Measurements from ENCODE around the gene CHP1. TPM values are rescaled to one million over a fixed set of nuclear protein-coding genes. Genes with fewer than 3 reads are reported as not detected.
"Not testable (repeated sequence)": the region's sequence is repeated elsewhere in the genome, so short reads cannot be mapped to it uniquely, and the experiment has no call there.

The CHP1 gene
- total RNA-seq, 2 donors from 2014 or later: 45.0 to 46.7 TPM

DNA sequence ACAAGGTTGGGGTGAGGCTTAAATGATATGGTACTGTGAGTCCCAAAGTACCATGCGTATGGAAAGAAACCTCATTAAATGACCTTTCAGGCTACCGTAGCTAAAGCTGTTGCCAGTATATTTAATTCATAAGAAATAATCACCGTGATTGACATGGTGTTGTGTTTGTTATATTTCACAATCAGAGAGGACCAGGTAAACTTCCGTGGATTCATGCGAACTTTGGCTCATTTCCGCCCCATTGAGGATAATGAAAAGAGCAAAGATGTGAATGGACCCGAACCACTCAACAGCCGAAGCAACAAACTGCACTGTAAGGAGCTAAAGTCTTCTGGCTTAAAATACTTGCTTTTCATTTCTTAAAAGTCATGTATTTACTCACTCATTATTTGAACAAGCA lies 31.5 kb downstream of the CHP1 start:
- DNase-seq (no peak), ATAC-seq (replicated peaks in 1 of 2) (no peak)
- H3K4me1 Mint-ChIP-seq (ENCODE audit: low read depth): no peaks in the 10 kb centered on the region
- H3K36me3 Mint-ChIP-seq (ENCODE audit: insufficient read depth in 2 of 2): peaks cover 0 to 2% of the 10 kb centered on the region in 2 donors
- H3K9me3 Mint-ChIP-seq: no peaks in the 10 kb centered on the region
- H3K27me3 Mint-ChIP-seq (ENCODE audit: low read depth): no peaks in the 10 kb centered on the region
- no peak overlapping the region for H3K27ac Mint-ChIP-seq
- H3K4me3 Mint-ChIP-seq: no peak overlapping the region

GRCh38 chr15:41263891-41264351 lies 32.9 kb downstream of the CHP1 start:
- no peak for ATAC-seq (replicated peaks in 1 of 2)
- Mint-ChIP-seq H3K36me3 (ENCODE audit: insufficient read depth in 2 of 2) (peaks cover 0 to 2% of the 10 kb centered on the region in 2 donors), H3K27me3 (ENCODE audit: low read depth) (no peaks in the 10 kb centered on the region), H3K4me3 (no peak overlapping the region), H3K27ac (no peak overlapping the region), H3K9me3 (no peaks in the 10 kb centered on the region), H3K4me1 (ENCODE audit: low read depth) (no peaks in the 10 kb centered on the region)
- DNase-seq: no peak

GRCh38 chr15:41269887-41270286 lies 38.8 kb downstream of the CHP1 start:
- Mint-ChIP-seq H3K27ac (no peak overlapping the region), H3K27me3 (ENCODE audit: low read depth) (no peaks in the 10 kb centered on the region), H3K4me3 (no peak overlapping the region), H3K36me3 (ENCODE audit: insufficient read depth in 2 of 2) (peaks cover 2% of the 10 kb centered on the region in 2 donors), H3K9me3 (no peaks in the 10 kb centered on the region), H3K4me1 (ENCODE audit: low read depth) (no peaks in the 10 kb centered on the region)
- DNase-seq (no peak), ATAC-seq (replicated peaks in 1 of 2) (no peak)

DNA sequence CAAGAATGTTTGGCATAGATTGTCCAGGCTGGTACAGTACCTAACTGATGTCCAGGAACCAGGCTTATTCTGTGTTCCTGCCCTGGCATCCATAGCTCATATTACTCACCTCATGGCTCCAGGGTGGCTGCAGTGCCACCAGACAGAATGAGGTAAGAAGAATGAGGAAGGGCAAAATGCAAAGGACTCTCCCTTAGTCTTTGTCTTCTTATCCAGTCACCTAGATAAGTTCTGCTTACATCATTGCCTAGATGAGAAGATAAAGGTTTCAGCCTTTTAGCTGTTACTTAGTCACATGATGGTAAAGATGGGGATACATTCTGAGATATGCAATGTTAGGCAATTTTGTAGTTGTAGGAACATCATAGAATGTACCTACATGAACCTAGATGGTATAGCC lies 45.8 kb downstream of the CHP1 start:
- Mint-ChIP-seq H3K4me3 (no peak overlapping the region), H3K9me3 (no peaks in the 10 kb centered on the region), H3K4me1 (ENCODE audit: low read depth) (peaks cover 5% of the 10 kb centered on the region), H3K36me3 (ENCODE audit: insufficient read depth in 2 of 2) (peaks cover 0 to 7% of the 10 kb centered on the region in 2 donors), H3K27ac (no peak overlapping the region), H3K27me3 (ENCODE audit: low read depth) (no peaks in the 10 kb centered on the region)
- DNase-seq: no peak
- ATAC-seq (replicated peaks in 1 of 2): peak in 1 of 2 donors; percentile 25

GRCh38 chr15:41278319-41278718 lies 47.3 kb downstream of the CHP1 start:
- DNase-seq (no peak), ATAC-seq (replicated peaks in 1 of 2) (no peak)
- H3K4me1 Mint-ChIP-seq (ENCODE audit: low read depth): peaks cover 17% of the 10 kb centered on the region
- H3K9me3 Mint-ChIP-seq: no peaks in the 10 kb centered on the region
- no peak overlapping the region for H3K27ac Mint-ChIP-seq
- H3K4me3 Mint-ChIP-seq: no peak overlapping the region
- H3K36me3 Mint-ChIP-seq (ENCODE audit: insufficient read depth in 2 of 2): peaks cover 0 to 7% of the 10 kb centered on the region in 2 donors
- no peaks in the 10 kb centered on the region for H3K27me3 Mint-ChIP-seq (ENCODE audit: low read depth)

- H3K9me3 Mint-ChIP-seq: no peaks in the 10 kb centered on the region
- no peak overlapping the region for H3K4me3 Mint-ChIP-seq
- H3K36me3 Mint-ChIP-seq (ENCODE audit: insufficient read depth in 2 of 2): peaks cover 7 to 12% of the 10 kb centered on the region in 2 donors
- H3K27ac Mint-ChIP-seq: no peak overlapping the region
- ATAC-seq (replicated peaks in 1 of 2) (no peak), DNase-seq (no peak)
- H3K4me1 Mint-ChIP-seq (ENCODE audit: low read depth): peaks cover 20% of the 10 kb centered on the region
- no peaks in the 10 kb centered on the region for H3K27me3 Mint-ChIP-seq (ENCODE audit: low read depth)
These were observed 48.6 kb downstream of the CHP1 start for GRCh38 chr15:41279535-41280283.

DNA sequence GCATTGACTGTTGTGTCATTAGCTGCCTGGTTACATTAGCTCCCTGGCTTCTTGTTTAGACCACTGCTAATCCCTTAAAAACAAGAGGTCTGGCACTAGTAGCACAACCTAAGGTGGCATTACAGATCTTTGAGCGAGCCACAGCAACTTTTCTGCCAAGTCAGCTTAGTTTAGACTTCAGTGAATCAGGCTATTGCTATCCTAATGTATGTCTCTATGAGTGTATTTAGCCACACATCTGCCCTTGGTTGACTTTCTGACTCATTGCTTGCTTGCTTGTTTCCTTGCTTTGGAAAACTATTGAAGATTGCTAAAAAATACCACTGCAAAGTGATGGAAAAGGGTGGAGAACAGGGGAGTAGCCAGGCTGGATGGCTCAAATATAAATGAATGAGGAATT lies 50.2 kb downstream of the CHP1 start:
- H3K27me3 Mint-ChIP-seq (ENCODE audit: low read depth): no peaks in the 10 kb centered on the region
- no peak overlapping the region for H3K4me3 Mint-ChIP-seq
- H3K4me1 Mint-ChIP-seq (ENCODE audit: low read depth): peaks cover 34% of the 10 kb centered on the region
- ATAC-seq (replicated peaks in 1 of 2): no peak
- no peak overlapping the region for H3K27ac Mint-ChIP-seq
- no peak for DNase-seq
- no peaks in the 10 kb centered on the region for H3K9me3 Mint-ChIP-seq
- H3K36me3 Mint-ChIP-seq (ENCODE audit: insufficient read depth in 2 of 2): peaks cover 14 to 23% of the 10 kb centered on the region in 2 donors

GRCh38 chr15:41282436-41282835 lies 51.4 kb downstream of the CHP1 start:
- peaks cover 20 to 31% of the 10 kb centered on the region in 2 donors for H3K36me3 Mint-ChIP-seq (ENCODE audit: insufficient read depth in 2 of 2)
- H3K4me1 Mint-ChIP-seq (ENCODE audit: low read depth): peaks cover 46% of the 10 kb centered on the region
- not testable (repeated sequence) for H3K27me3 Mint-ChIP-seq (ENCODE audit: low read depth); H3K9me3 Mint-ChIP-seq; ATAC-seq (replicated peaks in 1 of 2); H3K27ac Mint-ChIP-seq; DNase-seq
- H3K4me3 Mint-ChIP-seq: peak overlapping the region; percentile 97 to 98

- H3K4me3 Mint-ChIP-seq: peak overlapping the region; percentile 97 to 98
- H3K27me3 Mint-ChIP-seq (ENCODE audit: low read depth); H3K9me3 Mint-ChIP-seq; ATAC-seq (replicated peaks in 1 of 2); DNase-seq: not testable (repeated sequence)
- peaks cover 47% of the 10 kb centered on the region for H3K4me1 Mint-ChIP-seq (ENCODE audit: low read depth)
- peak overlapping the region; percentile 92 for H3K27ac Mint-ChIP-seq
- peaks cover 20 to 33% of the 10 kb centered on the region in 2 donors for H3K36me3 Mint-ChIP-seq (ENCODE audit: insufficient read depth in 2 of 2)
These were observed 52.0 kb downstream of the CHP1 start for GRCh38 chr15:41282980-41283652.

DNA sequence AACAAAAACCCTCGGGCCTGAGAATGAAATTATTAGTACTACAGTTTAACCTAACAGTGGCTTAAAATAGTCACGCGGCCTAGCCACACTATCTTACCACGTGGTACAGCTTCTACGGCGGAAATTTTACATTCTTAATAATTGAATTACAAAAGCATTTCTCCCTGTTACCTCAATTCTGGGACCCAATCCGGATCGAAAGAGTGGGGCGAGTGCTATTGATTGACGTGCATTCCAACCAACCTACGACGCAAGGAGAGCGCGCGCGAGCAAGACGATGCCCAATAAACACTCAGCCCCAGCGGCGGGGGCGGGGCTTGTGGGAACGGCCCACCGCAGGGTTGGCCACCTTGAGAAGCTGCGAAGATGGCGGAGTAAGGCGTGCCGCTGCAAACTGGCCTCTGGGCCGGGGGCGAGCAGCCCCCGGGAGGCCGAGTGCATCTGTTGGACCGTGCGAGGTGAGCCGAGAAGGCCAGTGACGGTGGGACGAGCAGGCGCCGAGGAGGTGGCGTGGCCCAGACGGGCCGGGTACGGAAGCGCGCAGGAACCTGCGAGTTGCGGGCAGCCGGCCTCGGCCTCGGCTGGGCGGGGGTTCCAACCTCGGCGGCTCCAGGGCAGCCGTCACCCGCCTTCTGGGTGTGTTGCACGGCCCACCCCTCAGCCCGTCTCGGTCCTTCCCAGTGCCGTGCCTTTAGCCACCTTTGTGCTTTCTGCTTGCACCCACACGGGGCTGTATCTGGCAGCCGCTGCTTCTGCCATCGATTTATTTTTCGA lies 52.8 kb downstream of the CHP1 start:
- DNase-seq: peak; percentile 98
- peak; percentile 97 to 98 for ATAC-seq (replicated peaks in 1 of 2)
- Mint-ChIP-seq H3K36me3 (ENCODE audit: insufficient read depth in 2 of 2) (peaks cover 20 to 40% of the 10 kb centered on the region in 2 donors), H3K27me3 (ENCODE audit: low read depth) (no peaks in the 10 kb centered on the region), H3K27ac (peak overlapping the region; percentile 92), H3K4me1 (ENCODE audit: low read depth) (peaks cover 53% of the 10 kb centered on the region), H3K9me3 (no peaks in the 10 kb centered on the region), H3K4me3 (peak overlapping the region; percentile 97 to 98)

DNA sequence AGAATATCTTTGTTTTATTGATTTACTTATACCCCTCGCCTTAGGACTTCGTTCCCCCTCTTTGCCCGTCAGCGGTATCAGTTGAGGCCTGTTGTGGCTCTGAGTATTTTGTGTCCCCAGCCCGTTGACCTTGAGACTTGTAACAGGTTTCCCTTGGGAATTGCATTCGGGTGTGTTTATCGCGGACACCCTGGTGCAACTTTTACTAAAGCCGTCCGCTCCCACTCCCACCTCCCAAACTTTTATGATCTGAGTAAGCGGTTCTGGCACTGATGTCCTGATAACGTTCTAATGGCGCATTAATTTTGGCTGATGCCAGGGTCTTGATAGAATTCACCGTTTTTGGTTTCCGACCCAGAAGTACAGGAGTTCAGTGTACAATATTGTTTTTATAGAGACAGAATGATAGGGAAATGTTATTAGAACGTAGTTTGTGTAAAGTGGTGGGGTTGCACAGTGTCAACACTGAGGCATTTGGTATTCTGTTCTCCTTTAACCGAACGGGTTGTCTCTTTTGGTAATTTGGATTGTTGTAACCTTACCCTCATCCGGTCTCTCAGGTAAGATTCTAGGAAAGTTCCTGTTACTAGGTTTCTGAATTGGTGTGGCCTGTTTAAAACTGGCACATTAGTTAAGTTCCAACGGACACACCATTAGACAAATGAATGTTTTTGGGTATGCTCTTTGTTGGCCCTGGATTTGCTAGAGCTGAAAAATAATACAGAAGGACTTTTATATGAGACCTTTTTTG lies 53.5 kb downstream of the CHP1 start:
- DNase-seq: no peak

GRCh38 chr15:41285285-41285684 lies 54.2 kb downstream of the CHP1 start:
- DNase-seq: peak in 1 of 2 donors; percentile 3
- ATAC-seq (replicated peaks in 1 of 2): no peak
- Mint-ChIP-seq H3K27me3 (ENCODE audit: low read depth) (no peaks in the 10 kb centered on the region), H3K9me3 (no peaks in the 10 kb centered on the region), H3K4me1 (ENCODE audit: low read depth) (peaks cover 49% of the 10 kb centered on the region), H3K4me3 (peak overlapping the region; percentile 97 to 98), H3K27ac (peak overlapping the region; percentile 78), H3K36me3 (ENCODE audit: insufficient read depth in 2 of 2) (peaks cover 20 to 35% of the 10 kb centered on the region in 2 donors)

More for the DNA sequence above, 53.5 kb downstream of the CHP1 start:
- H3K4me1 Mint-ChIP-seq (ENCODE audit: low read depth): peaks cover 52% of the 10 kb centered on the region
- peak overlapping the region; percentile 97 to 98 for H3K4me3 Mint-ChIP-seq
- H3K27ac Mint-ChIP-seq: peak overlapping the region; percentile 78
- H3K27me3 Mint-ChIP-seq (ENCODE audit: low read depth): no peaks in the 10 kb centered on the region
- no peaks in the 10 kb centered on the region for H3K9me3 Mint-ChIP-seq
- H3K36me3 Mint-ChIP-seq (ENCODE audit: insufficient read depth in 2 of 2): peaks cover 20 to 36% of the 10 kb centered on the region in 2 donors
- no peak for ATAC-seq (replicated peaks in 1 of 2)

Data from activated T-cell treated with anti-CD3 and anti-CD28 coated beads, Interleukin-2, amount 50 U/mL, for 72 hours (primary cell).